PC-9 (cell line): ENCODE data around the gene BCL2. TPM values are rescaled to one million over a fixed set of nuclear protein-coding genes. Genes with fewer than 3 reads are reported as not detected.

ENCODE experiments used
- BruUV-seq: library from RNA; stranded (reverse); fragments of 400-500 nt; replicated peaks from 2 replicates; lab custom pipeline; 2021; lab: Mats Ljungman, UMichigan
- CTCF ChIA-PET: fragments of 300-600 bp; sonication (Branson Sonifier 250); formaldehyde crosslinking; loops from one replicate; lab custom pipeline; 2022; ENCODE audit warnings: antibody characterized with exemption; lab: Charles Lee
- POLR2A ChIA-PET: fragments of 300-600 bp; sonication (Branson Sonifier 250); formaldehyde crosslinking; loops from one replicate; lab custom pipeline; 2022; ENCODE audit warnings: antibody characterized with exemption; ENCODE audit not compliant: unreplicated experiment; lab: Charles Lee
- DNase-seq, 2 experiments: peaks; one replicate each; pipeline versions ENCODE4 v3.0.0 to v3.0.0-alpha.2; 2015 to 2022; ENCODE audit warnings: mixed read lengths in 1 of 2
- H2AFZ ChIP-seq: fragments of 200-600 bp; sonication (generic); 2 replicates; pipeline ENCODE4 v1.8.1; 2017; ENCODE audit warnings: antibody characterized with exemption
- H3F3A ChIP-seq: fragments of 200-600 bp; sonication (generic); 2 replicates; pipeline ENCODE4 v1.8.1; 2017; ENCODE audit warnings: antibody characterized with exemption, mild to moderate bottlenecking, low read depth; ENCODE audit not compliant: insufficient read depth
- H3K27ac ChIP-seq: fragments of 200-600 bp; sonication (generic); 2 replicates; pipeline ENCODE4 v1.6.1; 2016; ENCODE audit warnings: mixed run types
- H3K27me3 ChIP-seq: fragments of 200-600 bp; sonication (generic); 2 replicates; pipeline ENCODE4 v1.6.1; 2016; ENCODE audit warnings: low read depth, mixed run types; ENCODE audit not compliant: insufficient read depth
- H3K36me3 ChIP-seq: fragments of 200-600 bp; sonication (generic); 2 replicates; pipeline ENCODE4 v1.6.1; 2016; ENCODE audit warnings: low read depth, mixed run types
- H3K4me1 ChIP-seq: fragments of 200-600 bp; sonication (generic); replicated peaks from 2 replicates; pipeline ENCODE4 v1.6.1; 2016; ENCODE audit warnings: mixed run types; ENCODE audit not compliant: insufficient read depth
- H3K4me2 ChIP-seq: fragments of 200-600 bp; sonication (generic); 2 replicates; pipeline ENCODE4 v1.6.1; 2017; ENCODE audit warnings: mixed run types
- H3K4me3 ChIP-seq: fragments of 200-600 bp; sonication (generic); 2 replicates; pipeline ENCODE4 v1.6.1; 2016; ENCODE audit warnings: mixed run types
- H3K79me2 ChIP-seq: fragments of 200-600 bp; sonication (generic); 2 replicates; pipeline ENCODE4 v1.6.1; 2017; ENCODE audit warnings: low read depth, mixed run types
- H3K9me2 ChIP-seq: fragments of 200-600 bp; sonication (generic); 2 replicates; pipeline ENCODE4 v1.8.1; 2017; ENCODE audit warnings: mild to moderate bottlenecking; ENCODE audit not compliant: insufficient read depth
- H3K9me3 ChIP-seq: fragments of 200-600 bp; sonication (generic); 2 replicates; pipeline ENCODE4 v1.8.1; 2016; ENCODE audit warnings: low read depth; ENCODE audit not compliant: insufficient read depth
- H4K20me1 ChIP-seq: fragments of 200-600 bp; sonication (generic); 2 replicates; pipeline ENCODE4 v1.8.1; 2017; ENCODE audit not compliant: insufficient read depth
- EZH2 ChIP-seq: fragments of 200-600 bp; sonication (generic); IDR thresholded peaks from 2 replicates; pipeline ENCODE4 v1.8.0; 2017; ENCODE audit warnings: antibody characterized with exemption, low read depth
- intact Hi-C: fragments of 100-400 bp; cut with micrococcal nuclease; formaldehyde crosslinking; loops from one replicate; pipeline ENCODE4 v1.10.0; 2022; ENCODE audit not compliant: unreplicated experiment
- total RNA-seq: library from RNA; stranded (reverse); gene quantifications from 2 replicates; pipeline ENCODE4 v1.2.3, GENCODE V29; 2021
- TF ChIP-seq, protein P1 (sequence below): fragments of 200-600 bp; sonication (generic); conservative IDR thresholded peaks from 2 replicates; pipeline ENCODE4 v1.6.1; 2017; ENCODE audit warnings: mixed run types, antibody characterized with exemption, mild to moderate bottlenecking, moderate library complexity

Gene BCL2
- total RNA-seq, 1 experiment from 2014 or later = 2.0 TPM

DNA sequence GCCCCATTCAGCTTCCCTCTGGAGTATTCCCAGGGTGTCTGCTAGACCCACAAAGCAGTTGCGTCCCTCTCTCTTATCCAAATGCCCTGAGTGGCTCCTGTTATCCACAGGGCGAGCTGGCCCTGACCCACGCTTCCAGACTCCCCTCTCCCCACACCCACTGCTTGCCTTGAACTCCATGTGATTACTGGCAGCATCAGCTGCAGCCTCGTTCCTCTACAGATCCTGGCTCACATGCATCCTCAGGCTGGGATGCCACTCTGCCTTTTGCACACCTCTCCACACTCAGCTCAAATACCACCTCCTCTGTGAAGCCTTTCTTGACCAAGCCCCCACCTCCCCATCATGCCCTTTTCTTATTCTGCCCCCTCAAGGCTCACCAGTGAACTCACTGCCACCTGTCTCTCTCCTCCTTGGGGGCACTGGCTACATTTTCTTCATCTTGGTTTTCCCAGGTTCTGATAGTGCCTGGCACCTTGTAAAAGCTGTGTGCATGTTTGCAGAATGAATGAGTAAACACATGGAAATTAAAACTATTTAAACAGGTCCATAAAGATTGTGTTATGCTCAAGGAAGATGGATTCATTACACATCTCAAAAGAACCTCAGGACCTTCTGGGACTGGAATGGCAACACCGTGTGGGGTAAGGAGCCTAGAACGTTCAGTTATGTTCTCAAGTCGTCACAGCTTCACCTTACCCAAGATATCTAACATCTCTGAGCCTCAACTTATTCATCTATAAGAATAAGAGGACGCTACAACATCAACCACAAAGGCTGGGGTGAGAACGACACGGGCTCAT is 165.0 kb downstream of the BCL2 start:
- ChIA-PET CTCF (interaction anchor here (0.5 to 0.6 kb wide), 2 partner anchors 82 to 136 kb away, joined by 3 read pairs; no protein-coding TSS in a partner anchor), POLR2A (no interaction called here)
- no TSS peak for BruUV-seq
- Histone ChIP-seq H3K4me3 (no peak overlapping the region), H3K9me3 (no peaks in the 10 kb centered on the region), H3K9me2 (no peaks in the 10 kb centered on the region), H3K27ac (no peak overlapping the region), H3K4me2 (peak overlapping the region; percentile 69), H3K27me3 (no peaks in the 10 kb centered on the region), H3K79me2 (no peaks in the 10 kb centered on the region), H4K20me1 (no peaks in the 10 kb centered on the region), H3K4me1 (peaks cover 5% of the 10 kb centered on the region; the same call in 1 of the 2 replicates), H2AFZ (no peak overlapping the region), H3F3A (no peaks in the 10 kb centered on the region), H3K36me3 (no peaks in the 10 kb centered on the region)
- intact Hi-C loops = loop anchor here (1.0 kb wide), 1 partner anchor 166 kb away; no protein-coding TSS in a partner anchor
- TF ChIP-seq, protein P1, sequence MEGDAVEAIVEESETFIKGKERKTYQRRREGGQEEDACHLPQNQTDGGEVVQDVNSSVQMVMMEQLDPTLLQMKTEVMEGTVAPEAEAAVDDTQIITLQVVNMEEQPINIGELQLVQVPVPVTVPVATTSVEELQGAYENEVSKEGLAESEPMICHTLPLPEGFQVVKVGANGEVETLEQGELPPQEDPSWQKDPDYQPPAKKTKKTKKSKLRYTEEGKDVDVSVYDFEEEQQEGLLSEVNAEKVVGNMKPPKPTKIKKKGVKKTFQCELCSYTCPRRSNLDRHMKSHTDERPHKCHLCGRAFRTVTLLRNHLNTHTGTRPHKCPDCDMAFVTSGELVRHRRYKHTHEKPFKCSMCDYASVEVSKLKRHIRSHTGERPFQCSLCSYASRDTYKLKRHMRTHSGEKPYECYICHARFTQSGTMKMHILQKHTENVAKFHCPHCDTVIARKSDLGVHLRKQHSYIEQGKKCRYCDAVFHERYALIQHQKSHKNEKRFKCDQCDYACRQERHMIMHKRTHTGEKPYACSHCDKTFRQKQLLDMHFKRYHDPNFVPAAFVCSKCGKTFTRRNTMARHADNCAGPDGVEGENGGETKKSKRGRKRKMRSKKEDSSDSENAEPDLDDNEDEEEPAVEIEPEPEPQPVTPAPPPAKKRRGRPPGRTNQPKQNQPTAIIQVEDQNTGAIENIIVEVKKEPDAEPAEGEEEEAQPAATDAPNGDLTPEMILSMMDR = no peak
- TF ChIP-seq EZH2 = no peak
- DNase-seq = no peak

GRCh38 chr18:63152791-63153190 is 166.8 kb downstream of the BCL2 start:
- Histone ChIP-seq H3K4me2 (no peak overlapping the region), H3K27ac (no peak overlapping the region), H3K9me2 (no peaks in the 10 kb centered on the region), H4K20me1 (no peaks in the 10 kb centered on the region), H3K36me3 (no peaks in the 10 kb centered on the region), H3F3A (no peaks in the 10 kb centered on the region), H3K79me2 (no peaks in the 10 kb centered on the region), H3K4me1 (peaks cover 5% of the 10 kb centered on the region; the same call in 1 of the 2 replicates), H2AFZ (no peak overlapping the region), H3K9me3 (no peaks in the 10 kb centered on the region), H3K4me3 (no peak overlapping the region), H3K27me3 (no peaks in the 10 kb centered on the region)
- no peak for TF ChIP-seq EZH2
- ChIA-PET POLR2A (interaction anchor here (0.6 kb wide), 1 partner anchor 668 kb away, joined by 3 read pairs; no protein-coding TSS in a partner anchor), CTCF (no interaction called here)
- no TSS peak for BruUV-seq
- intact Hi-C loops = no loop called here
- DNase-seq = no peak

DNA sequence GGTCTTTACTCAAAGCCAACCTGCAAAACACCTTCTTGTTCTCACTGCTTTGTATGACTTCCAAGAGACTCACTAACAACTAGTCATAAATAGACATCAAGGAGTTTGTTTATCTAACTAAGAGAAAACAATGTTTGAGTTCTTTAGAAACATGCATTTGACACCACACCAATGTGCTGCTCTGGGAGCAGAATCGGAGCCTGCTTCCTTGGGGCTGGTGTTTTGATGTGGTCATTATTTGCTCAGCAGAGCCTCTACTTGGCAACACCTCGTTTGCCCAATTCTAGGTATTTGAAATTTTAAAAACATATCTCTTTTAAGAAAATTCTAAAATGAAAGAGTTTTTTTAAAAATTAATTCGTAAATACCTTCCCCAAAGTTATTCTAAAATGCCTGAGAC is 167.5 kb downstream of the BCL2 start:
- Histone ChIP-seq H3K9me2 (no peaks in the 10 kb centered on the region), H3F3A (no peaks in the 10 kb centered on the region), H4K20me1 (no peaks in the 10 kb centered on the region), H3K79me2 (no peaks in the 10 kb centered on the region), H3K36me3 (no peaks in the 10 kb centered on the region), H3K4me2 (no peak overlapping the region), H3K27ac (no peak overlapping the region), H2AFZ (no peak overlapping the region), H3K4me3 (no peak overlapping the region), H3K27me3 (no peaks in the 10 kb centered on the region), H3K9me3 (no peaks in the 10 kb centered on the region), H3K4me1 (peaks cover 5% of the 10 kb centered on the region; the same call in 1 of the 2 replicates)
- ChIA-PET POLR2A (no interaction called here), CTCF (no interaction called here)
- TF ChIP-seq, protein P1 = no peak
- no peak for TF ChIP-seq EZH2
- peak in 1 of 2 experiments; percentile 3 for DNase-seq
- intact Hi-C loops = no loop called here
- BruUV-seq = no TSS peak
